Choroid plexus epithelial cell (primary cell): ENCODE results near the gene ZNF398.

Source experiments
- DNase-seq: peaks from one replicate; pipeline ENCODE4 v3.0.0-alpha.2; 2010; ENCODE audit warnings: low read depth
- H3K4me3 ChIP-seq: 2 replicates; pipeline ENCODE4 v1.5.1; 2011; ENCODE audit warnings: low read depth, mild to moderate bottlenecking, control low read depth, low read length, moderate library complexity
- TF ChIP-seq, protein P1 (sequence below): conservative IDR thresholded peaks from 2 replicates; pipeline ENCODE4 v1.5.1; 2011; ENCODE audit warnings: low read depth, mild to moderate bottlenecking, control low read depth, inconsistent platforms, low read length, moderate library complexity

ZNF398 gene

DNA sequence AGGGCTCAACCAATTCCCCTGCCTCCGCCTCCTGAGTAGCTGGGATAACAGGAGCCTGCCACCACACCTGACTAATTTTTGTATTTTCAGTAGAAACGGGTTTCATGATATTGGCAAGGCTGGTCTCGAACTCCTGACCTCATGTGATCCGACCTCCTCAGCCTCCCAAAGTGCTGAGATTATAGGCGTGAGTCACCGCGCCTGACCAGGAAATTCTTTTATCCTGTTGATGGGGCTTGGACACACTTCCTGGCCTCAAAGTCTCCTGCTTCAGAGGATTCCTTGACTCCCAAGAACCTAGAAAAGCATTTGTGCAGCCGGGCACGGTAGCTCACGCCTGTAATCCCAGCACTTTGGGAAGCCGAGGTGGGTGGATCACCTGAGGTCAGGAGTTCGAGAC lies 37.3 kb upstream of the ZNF398 start:
- TF ChIP-seq, protein P1, sequence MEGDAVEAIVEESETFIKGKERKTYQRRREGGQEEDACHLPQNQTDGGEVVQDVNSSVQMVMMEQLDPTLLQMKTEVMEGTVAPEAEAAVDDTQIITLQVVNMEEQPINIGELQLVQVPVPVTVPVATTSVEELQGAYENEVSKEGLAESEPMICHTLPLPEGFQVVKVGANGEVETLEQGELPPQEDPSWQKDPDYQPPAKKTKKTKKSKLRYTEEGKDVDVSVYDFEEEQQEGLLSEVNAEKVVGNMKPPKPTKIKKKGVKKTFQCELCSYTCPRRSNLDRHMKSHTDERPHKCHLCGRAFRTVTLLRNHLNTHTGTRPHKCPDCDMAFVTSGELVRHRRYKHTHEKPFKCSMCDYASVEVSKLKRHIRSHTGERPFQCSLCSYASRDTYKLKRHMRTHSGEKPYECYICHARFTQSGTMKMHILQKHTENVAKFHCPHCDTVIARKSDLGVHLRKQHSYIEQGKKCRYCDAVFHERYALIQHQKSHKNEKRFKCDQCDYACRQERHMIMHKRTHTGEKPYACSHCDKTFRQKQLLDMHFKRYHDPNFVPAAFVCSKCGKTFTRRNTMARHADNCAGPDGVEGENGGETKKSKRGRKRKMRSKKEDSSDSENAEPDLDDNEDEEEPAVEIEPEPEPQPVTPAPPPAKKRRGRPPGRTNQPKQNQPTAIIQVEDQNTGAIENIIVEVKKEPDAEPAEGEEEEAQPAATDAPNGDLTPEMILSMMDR, result no peak
- no peak overlapping the region for H3K4me3 ChIP-seq
- no peak for DNase-seq

DNA sequence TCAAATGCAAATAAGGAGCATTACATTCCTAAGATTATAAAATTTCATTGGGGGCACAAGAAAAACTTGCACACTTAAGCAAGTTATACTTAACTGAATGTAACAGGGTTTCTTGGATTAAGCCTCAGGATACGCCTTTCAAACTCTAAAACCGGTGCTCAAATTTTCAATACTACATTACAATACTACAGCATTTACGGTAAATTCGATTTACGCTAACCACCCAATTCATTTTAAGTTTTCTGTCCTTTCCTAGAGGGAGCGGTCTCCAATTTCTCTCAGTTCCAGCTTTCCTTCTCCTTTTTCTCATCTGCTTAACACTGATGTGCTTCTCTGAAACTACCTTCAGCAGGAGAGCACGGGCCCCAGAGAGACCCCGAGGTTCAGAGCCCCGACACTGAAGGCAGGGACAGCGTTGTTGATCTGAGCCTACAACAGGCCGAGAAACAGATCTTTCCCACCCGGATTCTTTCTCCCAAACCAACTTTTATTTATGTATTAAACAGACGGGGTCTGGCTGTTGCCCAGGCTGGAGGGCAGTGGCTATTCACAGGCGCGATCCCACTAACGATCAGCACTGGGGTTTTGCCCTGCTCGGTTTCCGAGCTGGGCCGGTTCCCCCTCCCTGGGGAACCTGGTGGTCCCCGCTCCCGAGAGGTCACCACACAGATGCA lies 21.9 kb upstream of the ZNF398 start:
- TF ChIP-seq, protein P1, result no peak
- peak overlapping the region; percentile 100 for H3K4me3 ChIP-seq
- DNase-seq, result peak; percentile 18

DNA sequence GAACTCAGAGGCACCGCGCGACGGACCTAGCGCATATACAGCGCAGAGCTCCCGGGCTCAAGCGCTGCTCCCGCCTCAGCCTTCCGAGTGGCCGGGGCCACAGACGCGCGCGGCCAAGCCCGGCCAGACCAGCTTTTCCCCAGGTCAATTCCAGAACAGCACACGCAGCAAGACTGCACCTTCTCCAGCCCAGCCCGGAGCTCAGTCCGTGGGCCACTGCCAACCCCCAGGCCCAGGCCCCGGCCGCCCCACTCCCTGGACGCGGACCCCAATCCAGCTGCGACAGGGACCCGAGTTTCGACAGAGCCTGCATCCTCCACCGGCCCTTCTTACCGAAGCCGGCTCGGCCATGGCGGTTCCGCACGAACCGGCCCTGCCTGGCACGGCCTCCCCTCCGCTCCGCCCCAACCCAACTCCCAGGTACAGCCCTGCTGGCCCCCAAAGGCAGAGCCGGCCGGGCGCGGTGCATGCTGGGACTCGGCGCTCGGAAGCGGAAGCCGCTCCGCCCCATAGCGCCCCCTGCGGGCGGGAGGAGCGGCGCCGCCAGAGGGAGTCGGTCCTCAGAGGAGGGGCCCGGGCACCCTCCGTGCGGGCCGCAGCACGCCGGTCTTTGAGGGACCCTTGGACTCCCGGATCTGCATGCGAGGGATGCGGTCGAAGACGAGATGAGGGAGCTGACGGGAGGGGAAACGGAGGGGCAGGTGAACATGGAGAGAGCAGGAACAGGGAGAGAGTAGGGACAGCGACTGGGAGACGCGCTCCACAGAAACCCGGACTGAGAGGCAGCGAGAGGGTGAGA lies 21.2 kb upstream of the ZNF398 start, which contains the start of gene ZNF425:
TSS of gene ZNF425 (minus strand) at position 462 of the 799 bp plus-strand sequence. CDS start at position 351, 111 bp downstream.
- TF ChIP-seq, protein P1, result peak; percentile 71
- peak within 1 kb of the TSS; percentile 100 for H3K4me3 ChIP-seq
- DNase-seq, result peak; percentile 94

DNA sequence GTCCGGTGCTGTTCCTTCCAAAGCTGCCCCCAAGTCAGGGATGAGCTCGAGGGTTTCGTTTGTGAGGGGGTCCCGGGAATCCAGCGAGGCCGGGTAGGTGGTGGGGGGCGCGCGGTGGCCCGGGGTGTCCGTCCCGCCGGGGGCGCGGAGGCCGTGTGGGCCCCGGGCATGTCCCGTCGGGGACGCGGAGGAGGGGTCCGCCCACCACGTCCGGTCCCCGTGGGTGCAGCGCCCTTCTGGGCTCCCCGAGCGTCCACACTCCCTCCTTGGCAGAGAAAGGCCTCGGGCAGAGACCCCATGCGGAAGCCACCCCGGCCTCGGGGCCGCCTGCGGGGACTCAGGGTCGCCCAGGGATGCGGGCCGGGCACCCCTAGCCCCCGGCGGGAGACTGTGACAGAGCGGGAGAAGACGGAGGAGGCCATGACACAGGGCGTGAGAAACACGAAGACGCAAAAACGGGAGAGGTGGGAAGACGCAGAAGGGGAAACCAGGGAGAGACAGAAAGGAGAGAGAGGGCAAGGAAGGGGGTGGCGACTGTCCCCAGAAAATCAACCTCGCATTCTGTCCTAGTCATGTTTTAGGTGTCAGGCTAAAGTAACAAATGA lies 20.5 kb upstream of the ZNF398 start:
- H3K4me3 ChIP-seq, result peak overlapping the region; percentile 100
- TF ChIP-seq, protein P1, result peak; percentile 12
- DNase-seq, result no peak

DNA sequence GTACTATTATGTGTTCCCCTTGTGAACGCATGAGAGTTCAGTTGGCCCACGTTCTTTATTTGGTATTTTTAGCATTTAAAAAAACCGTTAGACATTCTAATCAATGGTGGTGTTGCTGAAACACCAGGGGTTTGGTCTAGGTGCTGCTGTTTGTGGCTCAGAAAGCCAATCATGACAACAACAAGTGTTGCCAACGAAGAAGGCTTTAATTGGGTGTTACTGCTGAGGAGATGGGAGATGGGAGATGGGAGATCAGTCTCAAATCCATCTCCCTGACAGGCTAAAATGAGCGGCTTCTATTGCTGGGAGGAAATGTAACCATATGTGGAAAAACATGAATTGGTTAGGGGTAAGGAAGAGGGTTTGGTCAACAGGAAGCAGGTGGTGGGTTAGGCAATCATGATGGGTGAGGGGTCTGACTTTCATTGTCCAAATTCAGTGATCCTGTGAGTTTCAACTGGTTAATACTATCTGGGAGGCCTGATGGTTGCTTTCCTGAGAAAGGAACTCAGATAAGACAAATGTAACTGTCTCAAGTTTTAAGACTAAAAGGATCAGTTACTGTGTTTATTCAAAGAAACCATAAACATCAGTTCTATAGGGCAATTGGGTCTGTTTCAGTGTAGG lies 16.6 kb upstream of the ZNF398 start:
- no peak overlapping the region for H3K4me3 ChIP-seq
- TF ChIP-seq, protein P1, result no peak
- DNase-seq, result no peak

DNA sequence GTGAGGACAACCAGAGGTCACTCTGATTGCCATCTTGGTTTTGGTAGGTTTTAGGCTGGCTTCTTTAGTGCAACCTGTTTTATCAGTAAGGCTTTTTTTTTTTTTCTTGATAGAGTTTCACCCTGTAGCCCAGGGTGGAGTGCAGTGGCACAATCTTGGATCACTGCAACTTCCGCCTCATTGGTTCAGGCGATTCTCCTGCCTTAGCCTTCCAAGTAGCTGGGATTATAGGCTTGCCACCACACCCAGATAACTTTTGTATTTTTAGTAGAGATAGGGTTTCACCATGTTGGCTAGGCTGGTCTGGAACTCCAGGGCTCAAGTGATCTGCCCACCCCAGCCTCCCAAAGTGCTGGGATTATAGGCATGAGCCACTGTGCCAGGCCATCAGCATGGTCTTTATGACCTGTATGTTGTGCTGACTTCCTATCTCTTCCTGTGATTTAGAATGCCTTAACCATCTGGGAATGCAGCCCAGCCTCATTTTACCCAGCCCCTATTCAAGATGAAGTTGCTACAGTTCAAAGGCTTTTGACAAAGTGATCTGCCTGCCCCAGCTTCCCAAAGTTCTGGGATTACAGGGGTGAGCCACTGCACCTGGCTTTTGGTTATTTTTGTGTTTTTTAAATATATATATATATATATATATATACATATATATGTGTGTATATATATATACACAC lies 14.1 kb upstream of the ZNF398 start:
- DNase-seq, result no peak
- H3K4me3 ChIP-seq, result no peak overlapping the region
- TF ChIP-seq, protein P1, result no peak
